HepG2 (cell line): ENCODE results near the gene SH3BGRL2. TPM values are rescaled to one million over a fixed set of nuclear protein-coding genes. Genes with fewer than 3 reads are reported as not detected.
A peak's percentile ranks its signal among the peaks of the same experiment; 100 is the strongest.

Experiments used
- ATAC-seq: fragments of 200-7000 bp; cut with Tn5 transposase; 3 replicates; pipeline ENCODE4 v1.9.1; 2020; ENCODE audit warnings: mild to moderate bottlenecking, moderate library complexity
- BruUV-seq: library from RNA; stranded (reverse); fragments of 400-500 nt; replicated peaks from 2 replicates; lab custom pipeline; 2021; lab: Mats Ljungman, UMichigan
- CTCF ChIA-PET: fragments of 300-600 bp; formaldehyde crosslinking; extraction: SDS; loops from one replicate; lab custom pipeline; 2021; ENCODE audit warnings: low total read pairs, inconsistent platforms, low intra/inter-chr PET ratio; lab: Yijun Ruan, JAX
- POLR2A ChIA-PET: fragments of 350-600 bp; sonication (Branson Sonifier 250); formaldehyde crosslinking; loops from one replicate; lab custom pipeline; 2020; ENCODE audit warnings: antibody characterized with exemption, inconsistent platforms; lab: Yijun Ruan, JAX
- DNase-seq: peaks from one replicate; pipeline ENCODE4 v3.0.0-alpha.2; 2015; ENCODE audit warnings: low spot score
- FAIRE-seq: peaks from 3 replicates; lab custom pipeline; 2011; peaks lifted over from hg19 to GRCh38; lab: Jason Lieb, UNC
- H2AFZ ChIP-seq: one replicate; pipeline ENCODE4 v1.6.1; 2011; ENCODE audit warnings: low read length, inconsistent platforms
- H3K27ac ChIP-seq: fragments of 300-600 bp; 3 replicates; pipeline ENCODE4 v1.8.0; 2011; ENCODE audit warnings: mixed run types, mild to moderate bottlenecking, mixed read lengths, low read length, inconsistent platforms; ENCODE audit not compliant: insufficient read depth; ENCODE audit errors: extremely low read length
- H3K27me3 ChIP-seq, 2 experiments: fragments of 200-600 bp in 1 of 2; 2 replicates in 1 of 2; 3 replicates in 1 of 2; pipeline versions ENCODE4 v1.6.0 to v1.8.0; 2011; ENCODE audit warnings: low read length in 2 of 2, mild to moderate bottlenecking in 2 of 2, moderate library complexity in 2 of 2, inconsistent platforms in 1 of 2; ENCODE audit not compliant: insufficient read depth in 2 of 2, control insufficient read depth in 1 of 2
- H3K36me3 ChIP-seq, 2 experiments: fragments of 200-600 bp in 1 of 2; replicated peaks in 1 of 2; 2 replicates in 1 of 2; 3 replicates in 1 of 2; pipeline versions ENCODE4 v1.5.1 to v1.8.0; 2011; ENCODE audit warnings: low read length in 2 of 2, inconsistent platforms in 1 of 2; ENCODE audit not compliant: insufficient read depth in 2 of 2, control insufficient read depth in 1 of 2
- H3K4me1 ChIP-seq: 2 replicates; pipeline ENCODE4 v1.5.1; 2012; ENCODE audit warnings: low read length, inconsistent platforms; ENCODE audit not compliant: insufficient read depth
- H3K4me2 ChIP-seq: 2 replicates; pipeline ENCODE4 v1.6.0; 2011; ENCODE audit warnings: low read depth, low read length, inconsistent platforms
- H3K4me3 ChIP-seq, 3 experiments: fragments of 200-600 bp in 1 of 3; sonication (generic), shearing (Covaris generic) in 1 of 3; replicated peaks in 1 of 3; 2 replicates each; pipeline ENCODE4 v1.5.1; 2011 to 2016; ENCODE audit warnings: low read length in 3 of 3, inconsistent platforms in 2 of 3, low read depth in 2 of 3, mild to moderate bottlenecking in 2 of 3, control low read depth in 1 of 3, mixed read lengths in 1 of 3; ENCODE audit not compliant: insufficient read depth in 1 of 3
- H3K79me2 ChIP-seq: one replicate; pipeline ENCODE4 v1.6.1; 2011; ENCODE audit warnings: low read length, inconsistent platforms; ENCODE audit not compliant: insufficient read depth
- H3K9ac ChIP-seq: 2 replicates; pipeline ENCODE4 v1.6.0; 2011; ENCODE audit warnings: mild to moderate bottlenecking, low read depth, low read length, inconsistent platforms; ENCODE audit not compliant: insufficient read depth
- H3K9me3 ChIP-seq: 2 replicates; pipeline ENCODE4 v1.5.1; 2012; ENCODE audit warnings: mild to moderate bottlenecking, low read length
- H4K20me1 ChIP-seq: 2 replicates; pipeline ENCODE4 v1.6.0; 2011; ENCODE audit warnings: inconsistent platforms, mild to moderate bottlenecking, low read length, moderate library complexity; ENCODE audit not compliant: insufficient read depth
- CREB1 ChIP-seq, 2 experiments: fragments of 450-650 bp in 1 of 2; IDR thresholded peaks; 2 replicates each; pipeline ENCODE4 v1.6.1; 2016 to 2017; ENCODE audit warnings: control low read depth in 1 of 2, mild to moderate bottlenecking in 1 of 2, missing compliant biosample characterization in 1 of 2, missing genetic modification characterization in 1 of 2
- NRL ChIP-seq: sonication (generic); formaldehyde crosslinking; IDR thresholded peaks from 2 replicates; pipeline ENCODE4 v1.5.0; 2020; ENCODE audit warnings: missing genetic modification reagents, mild to moderate bottlenecking, moderate library complexity, borderline replicate concordance
- PRDM15 ChIP-seq: sonication (generic); formaldehyde crosslinking; IDR thresholded peaks from 2 replicates; pipeline ENCODE4 v1.4.0; 2020; ENCODE audit warnings: missing genetic modification reagents
- TOE1 ChIP-seq: sonication (generic); formaldehyde crosslinking; IDR thresholded peaks from 2 replicates; pipeline ENCODE4 v1.4.0; 2020; ENCODE audit warnings: mild to moderate bottlenecking, missing genetic modification reagents
- ZBTB4 ChIP-seq: sonication (generic); formaldehyde crosslinking; IDR thresholded peaks from 2 replicates; pipeline ENCODE4 v1.4.0; 2020; ENCODE audit warnings: missing genetic modification reagents, mild to moderate bottlenecking, borderline replicate concordance
- ZNF567 ChIP-seq: sonication (generic); formaldehyde crosslinking; IDR thresholded peaks from 2 replicates; pipeline ENCODE4 v1.8.1; 2023; ENCODE audit warnings: mild to moderate bottlenecking, missing genetic modification reagents, borderline replicate concordance
- ZNF652 ChIP-seq: IDR thresholded peaks from 2 replicates; pipeline ENCODE4 v1.6.1; 2016; ENCODE audit warnings: low read depth, borderline replicate concordance
- ZNF777 ChIP-seq: sonication (generic); formaldehyde crosslinking; IDR thresholded peaks from 2 replicates; pipeline ENCODE4 v1.4.0; 2020; ENCODE audit warnings: missing genetic modification reagents
- ZSCAN9 ChIP-seq: IDR thresholded peaks from 2 replicates; pipeline ENCODE4 v1.6.1; 2016; ENCODE audit warnings: borderline replicate concordance
- WGBS: methylation state at CpG from one replicate; pipeline ENCODE4 v1.1.6; 2017; ENCODE audit warnings: low lambda C conversion rate; 5-methylcytosine and 5-hydroxymethylcytosine counted together
- in situ Hi-C: cut with HindIII; loops from 2 replicates; pipeline ENCODE4 v1.10.0; 2017; ENCODE audit warnings: low pct_unique_long_range_greater_than_20kb; ENCODE audit not compliant: extremely low pct_ligation_motif_present
- intact Hi-C: fragments of 100-400 bp; cut with micrococcal nuclease; formaldehyde crosslinking; loops from one replicate; pipeline ENCODE4 v1.10.0; 2022; ENCODE audit not compliant: unreplicated experiment
- polyA plus RNA-seq, 8 experiments: library from polyadenylated mRNA; depleted of rRNA in 3 of 8; stranded (reverse) in 7 of 8; unstranded in 1 of 8; fragments of >200 nt; fragmentation: Illumina TruSeq in 4 of 8; extraction: Trizol in 4 of 8; gene quantifications; 2 replicates each; pipeline versions ENCODE4 v1.2.1 to v1.2.3, GENCODE V29; 2011 to 2016; ENCODE audit warnings: low read depth in 4 of 8, missing spikeins in 1 of 8, mixed read lengths in 1 of 8; ENCODE audit not compliant: insufficient read depth in 1 of 8
- total RNA-seq, 5 experiments: library from RNA; depleted of rRNA; stranded (reverse); fragments of >200 nt; fragmentation: Illumina TruSeq; extraction: Trizol; gene quantifications; 2 replicates each; pipeline ENCODE4 v1.2.3, GENCODE V29; 2016; ENCODE audit warnings: low read depth in 1 of 5
- TF ChIP-seq, protein P1 (sequence below): sonication (generic); formaldehyde crosslinking; IDR thresholded peaks from 2 replicates; pipeline ENCODE4 v1.8.0; 2022; ENCODE audit warnings: low read depth, missing genetic modification reagents
- TF ChIP-seq, protein P2 (sequence below): sonication (generic); formaldehyde crosslinking; IDR thresholded peaks from 2 replicates; pipeline ENCODE4 v1.5.1; 2020; ENCODE audit warnings: missing genetic modification reagents, mild to moderate bottlenecking, borderline replicate concordance
- TF ChIP-seq, protein P3 (sequence below): sonication (generic); formaldehyde crosslinking; IDR thresholded peaks from 2 replicates; pipeline ENCODE4 v1.5.0; 2020; ENCODE audit warnings: mild to moderate bottlenecking, missing genetic modification reagents

SH3BGRL2 gene
- total and polyA plus RNA-seq, 2 of the 13 experiments (the other 11 are each of a cell fraction or from before 2014, with no cell fraction given): 10.9 to 28.8 TPM

- Histone ChIP-seq H3K9me3 (no peaks in the 10 kb centered on the region), H3K27ac (no peak overlapping the region), H3K4me3 (no peak overlapping the region), H4K20me1 (no peaks in the 10 kb centered on the region), H3K27me3 (no peaks in the 10 kb centered on the region), H3K9ac (no peak overlapping the region), H3K4me2 (no peak overlapping the region), H3K36me3 (0 out of 5 replicates have a peak, but pooled peaks cover 0 to 4% of the 10 kb centered on the region in 2 experiments), H3K79me2 (peaks cover 8% of the 10 kb centered on the region), H3K4me1 (peaks cover 18% of the 10 kb centered on the region), H2AFZ (no peak overlapping the region)
- in situ Hi-C loops: no loop called here
- WGBS: 48% methylated on average over 1 of the region's 1 CpG
- intact Hi-C loops: no loop called here
- no TSS peak for BruUV-seq
- DNase-seq: peak; percentile 13
- FAIRE-seq: no peak
- peak; percentile 66 for ATAC-seq
- ChIA-PET CTCF (no interaction called here), POLR2A (no interaction called here)
- TF ChIP-seq ZSCAN9 (CRISPR knock-in tag): no peak
- TF ChIP-seq TOE1 (CRISPR knock-in tag): no peak
- TF ChIP-seq, protein P1, sequence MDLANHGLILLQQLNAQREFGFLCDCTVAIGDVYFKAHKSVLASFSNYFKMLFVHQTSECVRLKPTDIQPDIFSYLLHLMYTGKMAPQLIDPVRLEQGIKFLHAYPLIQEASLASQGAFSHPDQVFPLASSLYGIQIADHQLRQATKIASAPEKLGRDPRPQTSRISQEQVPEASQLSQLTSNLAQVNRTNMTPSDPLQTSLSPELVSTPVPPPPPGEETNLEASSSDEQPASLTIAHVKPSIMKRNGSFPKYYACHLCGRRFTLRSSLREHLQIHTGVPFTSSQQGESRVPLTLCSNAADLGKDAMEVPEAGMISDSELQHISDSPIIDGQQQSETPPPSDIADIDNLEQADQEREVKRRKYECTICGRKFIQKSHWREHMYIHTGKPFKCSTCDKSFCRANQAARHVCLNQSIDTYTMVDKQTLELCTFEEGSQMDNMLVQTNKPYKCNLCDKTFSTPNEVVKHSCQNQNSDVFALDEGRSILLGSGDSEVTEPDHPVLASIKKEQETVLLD (CRISPR knock-in tag): no peak
- no peak for TF ChIP-seq NRL (CRISPR knock-in tag)
- TF ChIP-seq ZNF652 (CRISPR knock-in tag): no peak
- no peak for TF ChIP-seq ZNF777 (CRISPR knock-in tag)
- no peak for TF ChIP-seq CREB1 (IDR thresholded peaks at IDR 0.05)
- no peak for TF ChIP-seq CREB1 (CRISPR knock-in tag; IDR thresholded peaks at IDR 0.05)
- TF ChIP-seq, protein P2, sequence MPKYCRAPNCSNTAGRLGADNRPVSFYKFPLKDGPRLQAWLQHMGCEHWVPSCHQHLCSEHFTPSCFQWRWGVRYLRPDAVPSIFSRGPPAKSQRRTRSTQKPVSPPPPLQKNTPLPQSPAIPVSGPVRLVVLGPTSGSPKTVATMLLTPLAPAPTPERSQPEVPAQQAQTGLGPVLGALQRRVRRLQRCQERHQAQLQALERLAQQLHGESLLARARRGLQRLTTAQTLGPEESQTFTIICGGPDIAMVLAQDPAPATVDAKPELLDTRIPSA (CRISPR knock-in tag): no peak
- no peak for TF ChIP-seq PRDM15 (CRISPR knock-in tag)
- no peak for TF ChIP-seq ZBTB4 (CRISPR knock-in tag)
- TF ChIP-seq, protein P3, sequence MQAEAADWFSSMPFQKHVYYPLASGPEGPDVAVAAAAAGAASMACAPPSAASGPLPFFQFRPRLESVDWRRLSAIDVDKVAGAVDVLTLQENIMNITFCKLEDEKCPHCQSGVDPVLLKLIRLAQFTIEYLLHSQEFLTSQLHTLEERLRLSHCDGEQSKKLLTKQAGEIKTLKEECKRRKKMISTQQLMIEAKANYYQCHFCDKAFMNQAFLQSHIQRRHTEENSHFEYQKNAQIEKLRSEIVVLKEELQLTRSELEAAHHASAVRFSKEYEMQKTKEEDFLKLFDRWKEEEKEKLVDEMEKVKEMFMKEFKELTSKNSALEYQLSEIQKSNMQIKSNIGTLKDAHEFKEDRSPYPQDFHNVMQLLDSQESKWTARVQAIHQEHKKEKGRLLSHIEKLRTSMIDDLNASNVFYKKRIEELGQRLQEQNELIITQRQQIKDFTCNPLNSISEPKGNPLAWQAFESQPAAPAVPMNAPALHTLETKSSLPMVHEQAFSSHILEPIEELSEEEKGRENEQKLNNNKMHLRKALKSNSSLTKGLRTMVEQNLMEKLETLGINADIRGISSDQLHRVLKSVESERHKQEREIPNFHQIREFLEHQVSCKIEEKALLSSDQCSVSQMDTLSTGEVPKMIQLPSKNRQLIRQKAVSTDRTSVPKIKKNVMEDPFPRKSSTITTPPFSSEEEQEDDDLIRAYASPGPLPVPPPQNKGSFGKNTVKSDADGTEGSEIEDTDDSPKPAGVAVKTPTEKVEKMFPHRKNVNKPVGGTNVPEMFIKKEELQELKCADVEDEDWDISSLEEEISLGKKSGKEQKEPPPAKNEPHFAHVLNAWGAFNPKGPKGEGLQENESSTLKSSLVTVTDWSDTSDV (CRISPR knock-in tag): no peak
- TF ChIP-seq ZNF567: no peak
Observed at GRCh38 chr6:79687759-79688158, 56.6 kb downstream of the SH3BGRL2 start.
